WTC11 (cell line): ENCODE data around the gene DPY30.

ENCODE experiments used
- FOXJ3 ChIP-seq: sonication (generic); formaldehyde crosslinking; IDR thresholded peaks from 2 replicates; pipeline ENCODE4 v1.9.0; 2021; ENCODE audit warnings: missing genetic modification reagents, mild to moderate bottlenecking, borderline replicate concordance
- SMAD3 ChIP-seq: sonication (generic); formaldehyde crosslinking; IDR thresholded peaks from 2 replicates; pipeline ENCODE4 v1.8.0; 2022; ENCODE audit warnings: missing genetic modification reagents, mild to moderate bottlenecking, borderline replicate concordance

GRCh38 chr2:32005371-32005976 lies 34.1 kb downstream of the DPY30 start:
- TF ChIP-seq FOXJ3 (CRISPR knock-in tag) (no peak), SMAD3 (no peak)
